LNCaP clone FGC (cell line): Measurements from ENCODE around the gene OR10C1.

Experiments
- DNase-seq: peaks from one replicate; pipeline ENCODE4 v3.0.0-alpha.2; 2011; ENCODE audit warnings: low read depth
- H3K4me3 ChIP-seq: 2 replicates; pipeline ENCODE4 v1.5.1; 2011; ENCODE audit warnings: mild to moderate bottlenecking, low read depth, low read length, control low read depth
- CTCF ChIP-seq: IDR thresholded peaks from 2 replicates; pipeline ENCODE4 v1.5.1; 2012; ENCODE audit warnings: mild to moderate bottlenecking; ENCODE audit not compliant: control insufficient read depth, insufficient read depth; ENCODE audit errors: extremely low read depth

Gene OR10C1

GRCh38 chr6:29439006-29439405, at the start of gene OR10C1:
Gene OR10C1 (plus strand): TSS chr6:29439306. CDS start chr6:29440016, 710 bp downstream.
- no peak for DNase-seq
- TF ChIP-seq CTCF: no peak
- H3K4me3 ChIP-seq: no peak within 1 kb of the TSS

GRCh38 chr6:29395331-29395730, 43.8 kb upstream of the OR10C1 start, which contains the start of gene OR12D2:
Gene OR12D2 (plus strand): TSS chr6:29395631. CDS start chr6:29396700, 1,069 bp downstream.
- no peak for TF ChIP-seq CTCF
- H3K4me3 ChIP-seq: no peak within 1 kb of the TSS
- no peak for DNase-seq

GRCh38 chr6:29399525-29399924, 39.6 kb upstream of the OR10C1 start:
- no peak for DNase-seq
- TF ChIP-seq CTCF: no peak
- H3K4me3 ChIP-seq: no peak overlapping the region

GRCh38 chr6:29403801-29404200, 35.3 kb upstream of the OR10C1 start:
- no peak overlapping the region for H3K4me3 ChIP-seq
- no peak for TF ChIP-seq CTCF
- DNase-seq: no peak

GRCh38 chr6:29414588-29414987, 24.5 kb upstream of the OR10C1 start, which contains the start of gene OR12D1:
Gene OR12D1 (plus strand): TSS chr6:29414928.
- peak; percentile 51 for TF ChIP-seq CTCF
- no peak within 1 kb of the TSS for H3K4me3 ChIP-seq
- DNase-seq: no peak

- no peak overlapping the region for H3K4me3 ChIP-seq
- no peak for DNase-seq
- no peak for TF ChIP-seq CTCF
Measured at GRCh38 chr6:29419516-29419915, 19.6 kb upstream of the OR10C1 start.

- no peak overlapping the region for H3K4me3 ChIP-seq
- no peak for TF ChIP-seq CTCF
- no peak for DNase-seq
Measured at GRCh38 chr6:29424168-29424567, 14.9 kb upstream of the OR10C1 start.
